ENCODE measurements around the gene PPP2R1B.

PPP2R1B gene

GRCh38 chr11:111691741-111692140 is 74.4 kb downstream of the PPP2R1B start:
- no peak for DNase-seq (ENCODE audit: low read depth)

GRCh38 chr11:111691176-111691575 is 75.0 kb downstream of the PPP2R1B start:
- no peak for DNase-seq (ENCODE audit: low read depth)

- no peak for DNase-seq (ENCODE audit: low read depth)
Measured at GRCh38 chr11:111688013-111688412, 78.2 kb downstream of the PPP2R1B start.

- no peak for DNase-seq (ENCODE audit: low read depth)
Measured at GRCh38 chr11:111684251-111684650, 81.9 kb downstream of the PPP2R1B start.

GRCh38 chr11:111683806-111684205 is 82.4 kb downstream of the PPP2R1B start:
- no peak for DNase-seq (ENCODE audit: low read depth)

- no peak for DNase-seq (ENCODE audit: low read depth)
Measured at GRCh38 chr11:111680486-111681175, 85.6 kb downstream of the PPP2R1B start.
